HL-60/S4 (cell line): Measurements from ENCODE around the gene B4GALT5.

Experiments used
- in situ Hi-C: fragments of 300-500 bp; cut with MboI; formaldehyde crosslinking; loops from 2 replicates; pipeline ENCODE4 v1.14.3; 2022; ENCODE audit warnings: low sequenced_read_pairs

B4GALT5 gene

DNA sequence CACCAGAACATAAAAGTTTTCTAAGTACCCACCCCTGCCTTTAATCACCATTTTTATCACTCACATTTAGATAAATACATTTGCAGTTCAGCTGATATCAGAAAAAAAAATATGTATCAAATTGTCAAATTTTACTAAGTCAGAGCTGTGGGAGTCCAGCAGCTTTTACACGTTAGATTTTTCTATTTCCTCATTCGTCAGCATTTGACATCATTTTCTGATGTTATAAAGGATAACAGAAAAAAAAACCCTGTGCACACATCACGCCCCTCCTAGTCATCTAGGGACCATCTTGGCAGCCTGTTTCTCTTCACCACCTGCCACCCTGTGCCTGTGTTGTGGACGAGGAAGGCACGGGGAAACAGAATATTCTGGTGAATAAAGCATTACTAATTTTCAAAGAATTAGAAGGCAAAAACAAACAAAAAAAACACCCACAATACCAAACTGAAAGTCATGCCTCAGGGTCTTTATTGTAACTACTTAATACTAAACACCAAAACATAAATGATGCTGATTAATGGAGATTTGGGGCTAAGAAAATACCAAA is 12.4 kb downstream of the B4GALT5 start:
- in situ Hi-C loops: no loop called here

GRCh38 chr20:49700411-49701185 is 13.1 kb downstream of the B4GALT5 start:
- in situ Hi-C loops: no loop called here

GRCh38 chr20:49699200-49699992 is 14.3 kb downstream of the B4GALT5 start:
- in situ Hi-C loops: no loop called here

- in situ Hi-C loops: no loop called here
These were observed 15.2 kb downstream of the B4GALT5 start for GRCh38 chr20:49698477-49698876.

DNA sequence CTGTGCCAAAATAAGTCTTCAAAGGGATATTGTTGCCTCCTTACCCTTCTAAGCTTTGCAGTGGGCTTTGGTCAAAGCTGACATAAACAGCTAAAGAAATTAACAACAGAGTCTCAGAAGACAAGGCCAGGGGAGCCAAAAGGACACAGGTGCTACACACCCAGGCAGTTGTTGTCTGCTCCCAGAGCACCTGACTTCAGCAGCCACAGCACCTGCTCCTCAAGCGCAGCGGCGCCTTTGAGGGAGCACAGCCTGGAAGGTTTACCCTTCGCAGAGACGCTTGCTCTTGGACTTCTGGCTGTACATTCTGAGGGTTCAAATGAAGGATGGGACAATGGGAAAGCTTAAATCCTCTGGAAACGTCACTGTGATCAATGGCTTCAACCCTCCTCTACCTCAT is 16.6 kb downstream of the B4GALT5 start:
- in situ Hi-C loops: no loop called here

GRCh38 chr20:49696594-49696993 is 17.1 kb downstream of the B4GALT5 start:
- in situ Hi-C loops: no loop called here

DNA sequence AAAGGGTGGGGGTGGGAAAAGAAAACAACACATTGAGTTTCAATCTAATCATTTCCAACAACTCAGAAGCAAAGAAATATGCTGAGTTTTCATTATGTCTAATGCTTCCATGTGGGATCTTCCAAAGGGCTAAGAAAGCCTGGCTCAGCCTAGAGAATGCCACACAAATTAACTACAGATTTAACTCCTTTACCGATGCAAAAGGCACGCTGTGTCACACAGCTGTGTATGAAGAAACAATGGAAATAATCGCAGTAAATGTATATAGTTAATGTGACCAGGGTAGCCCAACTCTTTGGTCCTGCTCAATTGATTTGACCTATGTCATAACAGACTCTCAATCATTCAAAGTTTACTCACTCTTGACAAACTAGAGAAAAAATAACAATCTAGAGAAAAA is 17.8 kb downstream of the B4GALT5 start:
- in situ Hi-C loops: no loop called here

- in situ Hi-C loops: no loop called here
These were observed 19.1 kb downstream of the B4GALT5 start for GRCh38 chr20:49694450-49695071.

DNA sequence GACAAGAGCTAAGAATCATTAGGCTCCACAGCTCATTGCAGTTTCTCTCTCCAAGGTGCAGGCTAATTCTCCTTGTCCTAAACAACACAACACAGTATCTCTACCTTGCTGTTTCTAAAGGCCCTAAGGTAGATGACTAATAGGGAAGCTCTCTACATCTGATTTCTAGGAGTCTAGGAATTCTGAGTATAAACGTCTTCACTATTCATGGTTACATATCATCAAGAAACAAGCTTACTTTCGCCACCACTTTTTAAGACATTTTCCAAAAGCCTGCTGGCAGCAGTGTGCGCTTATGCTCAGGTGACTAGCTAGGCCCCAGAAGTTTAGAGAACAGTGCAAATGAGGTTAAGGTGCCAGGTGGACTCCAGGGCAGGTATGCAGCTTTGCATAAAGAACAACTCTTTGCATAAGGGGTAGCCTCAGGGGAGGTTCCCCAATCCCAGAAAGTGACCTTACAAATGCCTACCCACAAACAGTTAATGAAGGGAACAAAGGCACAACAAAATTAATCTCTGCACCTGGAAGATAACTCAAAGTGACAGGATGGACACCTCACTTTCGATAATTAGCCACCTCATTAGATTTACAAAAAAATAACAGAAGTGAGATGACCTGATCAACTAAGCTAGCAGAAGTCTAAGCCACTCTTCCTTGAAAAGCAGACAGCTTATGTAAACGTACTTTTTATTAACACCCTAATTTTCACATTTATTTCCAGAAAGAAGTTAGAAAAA is 20.1 kb downstream of the B4GALT5 start:
- in situ Hi-C loops: no loop called here

GRCh38 chr20:49692941-49693340 is 20.7 kb downstream of the B4GALT5 start:
- in situ Hi-C loops: no loop called here

DNA sequence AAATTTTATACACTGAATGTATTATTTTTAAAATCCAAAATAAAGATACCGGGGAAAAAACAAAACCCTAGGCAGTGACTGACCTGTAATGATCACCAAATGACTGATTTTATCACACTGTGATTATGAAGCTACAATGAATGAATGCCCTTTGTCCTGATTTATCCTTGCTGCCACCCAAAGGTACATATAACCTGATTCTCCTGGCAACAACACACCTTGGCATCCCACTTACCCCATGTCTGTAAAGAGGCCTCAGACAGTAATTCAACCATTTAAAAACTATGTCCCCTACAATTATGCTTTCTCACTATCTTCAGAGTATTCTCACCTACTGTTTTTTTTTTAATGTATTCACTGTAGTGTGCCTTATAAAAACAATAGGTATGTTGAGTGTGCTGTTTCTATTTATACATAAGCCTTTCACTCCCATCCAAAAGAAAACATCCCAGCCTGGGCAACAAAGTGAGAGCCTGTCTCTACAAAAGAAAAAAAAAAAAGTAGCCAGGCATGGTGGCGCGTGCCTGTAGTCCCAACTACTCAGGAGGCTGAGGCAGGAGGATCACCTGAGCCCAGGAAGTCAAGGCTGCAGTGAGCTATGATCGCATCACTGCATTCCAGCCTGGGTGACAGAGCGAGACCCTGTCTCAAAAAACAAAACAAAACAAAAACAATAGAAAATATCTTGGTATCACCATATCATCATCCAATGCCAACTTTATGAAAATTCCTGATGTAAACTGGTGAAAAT is 21.7 kb downstream of the B4GALT5 start:
- in situ Hi-C loops: no loop called here

- in situ Hi-C loops: no loop called here
These were observed 22.6 kb downstream of the B4GALT5 start for GRCh38 chr20:49690899-49691620.

GRCh38 chr20:49687595-49688567 is 25.8 kb downstream of the B4GALT5 start:
- in situ Hi-C loops: no loop called here

DNA sequence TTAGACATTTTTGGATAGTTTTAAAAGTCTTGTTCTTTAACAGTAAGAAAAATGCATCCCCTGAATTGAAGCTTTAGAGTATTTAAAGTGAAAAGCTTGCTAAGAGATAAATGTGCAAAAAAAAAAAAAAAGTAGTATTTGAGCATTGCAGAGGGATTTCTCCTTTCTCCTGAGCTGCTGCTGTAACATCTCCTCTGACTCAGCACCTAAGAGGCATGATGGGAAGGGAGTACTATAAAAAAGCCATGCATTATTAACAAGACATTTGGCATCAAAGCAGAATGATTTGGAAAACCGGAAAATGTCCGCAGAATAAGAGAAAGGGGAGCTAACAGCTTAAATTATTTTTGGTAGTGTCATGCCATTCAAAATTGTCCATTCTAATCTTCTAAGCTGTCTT is 27.9 kb downstream of the B4GALT5 start:
- in situ Hi-C loops: no loop called here

DNA sequence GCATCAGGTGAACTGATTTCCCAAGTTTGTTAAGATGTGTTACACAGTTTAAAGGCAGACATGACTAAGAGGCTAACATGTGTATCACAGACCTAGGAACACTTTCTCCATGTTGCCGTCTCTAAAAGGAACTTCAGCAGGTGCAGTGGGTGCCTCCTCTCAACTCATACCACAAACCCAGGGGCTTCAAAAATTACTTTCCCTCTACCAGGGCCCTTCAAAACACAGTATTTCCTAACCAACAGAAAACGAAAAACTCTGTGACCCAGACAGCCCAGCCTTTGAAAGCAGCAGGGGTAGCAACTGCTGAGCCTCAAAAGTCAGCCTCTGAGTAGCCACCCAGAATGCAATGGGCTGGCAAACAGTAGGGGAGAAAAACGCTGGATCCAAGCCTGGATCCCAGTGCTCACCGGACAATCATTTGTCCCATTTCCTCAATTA is 28.5 kb downstream of the B4GALT5 start:
- in situ Hi-C loops: no loop called here

- in situ Hi-C loops: no loop called here
These were observed 29.2 kb downstream of the B4GALT5 start for GRCh38 chr20:49684335-49684997.

- in situ Hi-C loops: no loop called here
These were observed 30.9 kb downstream of the B4GALT5 start for GRCh38 chr20:49682798-49683197.

DNA sequence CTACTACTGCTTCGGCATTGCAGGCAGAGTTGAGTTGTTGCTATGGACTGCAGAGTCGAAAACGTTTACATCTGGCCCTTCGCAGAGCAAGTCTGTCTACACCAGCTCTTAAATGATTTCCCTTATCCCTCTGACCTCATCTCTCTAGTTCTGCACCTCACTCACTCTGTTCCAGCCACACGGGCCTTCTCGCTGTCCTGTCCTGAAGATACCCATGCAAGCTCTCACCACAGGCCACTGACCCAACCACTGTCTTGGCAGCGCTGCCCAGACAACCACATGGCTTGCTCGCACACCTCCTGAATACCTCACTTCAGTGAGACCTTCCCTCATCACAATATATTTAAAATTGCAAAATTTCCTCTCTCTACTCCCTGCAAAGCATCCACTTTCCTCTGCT is 31.4 kb downstream of the B4GALT5 start:
- in situ Hi-C loops: no loop called here
